Measurements from ENCODE around the gene VENTX.

DNA sequence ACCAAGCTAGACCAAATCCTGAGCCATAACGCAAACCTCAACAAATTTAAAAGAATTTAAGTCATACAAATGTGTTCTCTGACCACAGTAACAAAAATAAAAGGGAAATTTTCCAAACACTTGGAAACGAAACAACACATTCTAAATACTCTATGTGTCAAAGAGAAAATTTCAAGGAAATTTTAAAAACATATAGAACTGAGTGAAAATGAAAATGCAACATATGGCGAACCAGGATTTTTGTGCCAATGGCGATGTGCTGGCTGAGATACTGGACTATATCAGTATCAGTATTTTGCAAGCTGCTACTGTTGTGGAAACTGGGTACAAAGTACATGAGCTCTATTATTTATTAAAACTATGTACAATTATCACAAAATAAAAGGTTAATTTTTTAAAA lies 43.5 kb upstream of the VENTX start:
- TF ChIP-seq, protein P1, sequence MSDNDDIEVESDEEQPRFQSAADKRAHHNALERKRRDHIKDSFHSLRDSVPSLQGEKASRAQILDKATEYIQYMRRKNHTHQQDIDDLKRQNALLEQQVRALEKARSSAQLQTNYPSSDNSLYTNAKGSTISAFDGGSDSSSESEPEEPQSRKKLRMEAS (IDR thresholded peaks at IDR 0.05): no peak
- TF ChIP-seq CREB1 (IDR thresholded peaks at IDR 0.05; ENCODE audit: low read depth) (no peak), EP300 (IDR thresholded peaks at IDR 0.05; ENCODE audit: borderline replicate concordance) (no peak), TAF1 (IDR thresholded peaks at IDR 0.05; ENCODE audit: low read depth) (no peak), RAD21 (IDR thresholded peaks at IDR 0.05; ENCODE audit: low read depth) (no peak), CEBPB (IDR thresholded peaks at IDR 0.05) (no peak), ZBTB7A (IDR thresholded peaks at IDR 0.05; ENCODE audit: low read depth) (no peak), NFIC (IDR thresholded peaks at IDR 0.05) (no peak), YY1 (IDR thresholded peaks at IDR 0.05; ENCODE audit: low read depth) (no peak), TEAD4 (IDR thresholded peaks at IDR 0.05) (no peak)
- TF ChIP-seq, protein P2, sequence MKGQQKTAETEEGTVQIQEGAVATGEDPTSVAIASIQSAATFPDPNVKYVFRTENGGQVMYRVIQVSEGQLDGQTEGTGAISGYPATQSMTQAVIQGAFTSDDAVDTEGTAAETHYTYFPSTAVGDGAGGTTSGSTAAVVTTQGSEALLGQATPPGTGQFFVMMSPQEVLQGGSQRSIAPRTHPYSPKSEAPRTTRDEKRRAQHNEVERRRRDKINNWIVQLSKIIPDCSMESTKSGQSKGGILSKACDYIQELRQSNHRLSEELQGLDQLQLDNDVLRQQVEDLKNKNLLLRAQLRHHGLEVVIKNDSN (IDR thresholded peaks at IDR 0.05): no peak
- TF ChIP-seq, protein P3, sequence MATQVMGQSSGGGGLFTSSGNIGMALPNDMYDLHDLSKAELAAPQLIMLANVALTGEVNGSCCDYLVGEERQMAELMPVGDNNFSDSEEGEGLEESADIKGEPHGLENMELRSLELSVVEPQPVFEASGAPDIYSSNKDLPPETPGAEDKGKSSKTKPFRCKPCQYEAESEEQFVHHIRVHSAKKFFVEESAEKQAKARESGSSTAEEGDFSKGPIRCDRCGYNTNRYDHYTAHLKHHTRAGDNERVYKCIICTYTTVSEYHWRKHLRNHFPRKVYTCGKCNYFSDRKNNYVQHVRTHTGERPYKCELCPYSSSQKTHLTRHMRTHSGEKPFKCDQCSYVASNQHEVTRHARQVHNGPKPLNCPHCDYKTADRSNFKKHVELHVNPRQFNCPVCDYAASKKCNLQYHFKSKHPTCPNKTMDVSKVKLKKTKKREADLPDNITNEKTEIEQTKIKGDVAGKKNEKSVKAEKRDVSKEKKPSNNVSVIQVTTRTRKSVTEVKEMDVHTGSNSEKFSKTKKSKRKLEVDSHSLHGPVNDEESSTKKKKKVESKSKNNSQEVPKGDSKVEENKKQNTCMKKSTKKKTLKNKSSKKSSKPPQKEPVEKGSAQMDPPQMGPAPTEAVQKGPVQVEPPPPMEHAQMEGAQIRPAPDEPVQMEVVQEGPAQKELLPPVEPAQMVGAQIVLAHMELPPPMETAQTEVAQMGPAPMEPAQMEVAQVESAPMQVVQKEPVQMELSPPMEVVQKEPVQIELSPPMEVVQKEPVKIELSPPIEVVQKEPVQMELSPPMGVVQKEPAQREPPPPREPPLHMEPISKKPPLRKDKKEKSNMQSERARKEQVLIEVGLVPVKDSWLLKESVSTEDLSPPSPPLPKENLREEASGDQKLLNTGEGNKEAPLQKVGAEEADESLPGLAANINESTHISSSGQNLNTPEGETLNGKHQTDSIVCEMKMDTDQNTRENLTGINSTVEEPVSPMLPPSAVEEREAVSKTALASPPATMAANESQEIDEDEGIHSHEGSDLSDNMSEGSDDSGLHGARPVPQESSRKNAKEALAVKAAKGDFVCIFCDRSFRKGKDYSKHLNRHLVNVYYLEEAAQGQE (IDR thresholded peaks at IDR 0.05; ENCODE audit: low read depth): no peak

All from Ishikawa (cell line).